ENCODE measurements around the gene HADHB.

GRCh38 chr2:26316845-26317244 lies 72.1 kb downstream of the HADHB start:
- TF ChIP-seq, protein P1, sequence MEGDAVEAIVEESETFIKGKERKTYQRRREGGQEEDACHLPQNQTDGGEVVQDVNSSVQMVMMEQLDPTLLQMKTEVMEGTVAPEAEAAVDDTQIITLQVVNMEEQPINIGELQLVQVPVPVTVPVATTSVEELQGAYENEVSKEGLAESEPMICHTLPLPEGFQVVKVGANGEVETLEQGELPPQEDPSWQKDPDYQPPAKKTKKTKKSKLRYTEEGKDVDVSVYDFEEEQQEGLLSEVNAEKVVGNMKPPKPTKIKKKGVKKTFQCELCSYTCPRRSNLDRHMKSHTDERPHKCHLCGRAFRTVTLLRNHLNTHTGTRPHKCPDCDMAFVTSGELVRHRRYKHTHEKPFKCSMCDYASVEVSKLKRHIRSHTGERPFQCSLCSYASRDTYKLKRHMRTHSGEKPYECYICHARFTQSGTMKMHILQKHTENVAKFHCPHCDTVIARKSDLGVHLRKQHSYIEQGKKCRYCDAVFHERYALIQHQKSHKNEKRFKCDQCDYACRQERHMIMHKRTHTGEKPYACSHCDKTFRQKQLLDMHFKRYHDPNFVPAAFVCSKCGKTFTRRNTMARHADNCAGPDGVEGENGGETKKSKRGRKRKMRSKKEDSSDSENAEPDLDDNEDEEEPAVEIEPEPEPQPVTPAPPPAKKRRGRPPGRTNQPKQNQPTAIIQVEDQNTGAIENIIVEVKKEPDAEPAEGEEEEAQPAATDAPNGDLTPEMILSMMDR (IDR thresholded peaks at IDR 0.05 in 2 of 3, conservative IDR thresholded peaks at IDR 0.05 in 1 of 3; ENCODE audit: borderline replicate concordance in 1 of 3, insufficient read depth in 1 of 3, low read depth in 2 of 3, low read length in 2 of 3): no peak
- TF ChIP-seq POLR2A (IDR thresholded peaks at IDR 0.05; ENCODE audit: borderline replicate concordance, extremely low read depth, insufficient read depth, insufficient read length): no peak
- TF ChIP-seq POLR2AphosphoS5 (IDR thresholded peaks at IDR 0.05; ENCODE audit: low read depth, low read length): no peak
- TF ChIP-seq, protein P2, sequence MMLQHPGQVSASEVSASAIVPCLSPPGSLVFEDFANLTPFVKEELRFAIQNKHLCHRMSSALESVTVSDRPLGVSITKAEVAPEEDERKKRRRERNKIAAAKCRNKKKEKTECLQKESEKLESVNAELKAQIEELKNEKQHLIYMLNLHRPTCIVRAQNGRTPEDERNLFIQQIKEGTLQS (IDR thresholded peaks at IDR 0.05): no peak
- TF ChIP-seq EZH2phosphoT487 (IDR thresholded peaks at IDR 0.05; ENCODE audit: borderline replicate concordance): no peak
- TF ChIP-seq YY1 (IDR thresholded peaks at IDR 0.05; ENCODE audit: extremely low read depth, insufficient replicate concordance, low read depth, low read length): no peak
- no peak for TF ChIP-seq MAX (IDR thresholded peaks at IDR 0.05)
- no peak for TF ChIP-seq SP1 (IDR thresholded peaks at IDR 0.05; ENCODE audit: low read depth)

Data from HCT116 (cell line).